NCI-H1930 (cell line): ENCODE results near the gene AUTS2.

Experiments
- DNase-seq, 2 experiments: peaks; one replicate each; lab custom pipeline; 2025; lab: John Stamatoyannopoulos, UW

AUTS2 gene

DNA sequence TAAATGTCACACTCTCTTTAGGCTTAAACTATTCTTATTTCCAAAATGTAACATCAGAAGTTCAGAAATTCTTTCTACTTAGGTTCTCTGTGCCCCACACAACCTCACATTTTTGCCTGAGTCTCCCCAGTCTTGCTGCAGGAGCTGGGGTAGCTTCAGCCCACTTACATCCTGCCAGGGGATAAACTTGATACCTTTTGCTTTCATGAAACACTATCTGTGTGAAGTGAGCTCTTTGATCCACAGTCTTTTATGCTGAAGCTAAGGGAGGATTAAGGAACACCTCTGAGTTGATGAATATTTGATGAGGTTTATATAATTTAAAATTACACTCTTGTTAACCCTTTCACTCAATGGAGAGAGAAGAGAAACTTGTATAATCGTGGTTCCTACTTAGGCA is 341.0 kb downstream of the AUTS2 start:
- DNase-seq: no peak

DNA sequence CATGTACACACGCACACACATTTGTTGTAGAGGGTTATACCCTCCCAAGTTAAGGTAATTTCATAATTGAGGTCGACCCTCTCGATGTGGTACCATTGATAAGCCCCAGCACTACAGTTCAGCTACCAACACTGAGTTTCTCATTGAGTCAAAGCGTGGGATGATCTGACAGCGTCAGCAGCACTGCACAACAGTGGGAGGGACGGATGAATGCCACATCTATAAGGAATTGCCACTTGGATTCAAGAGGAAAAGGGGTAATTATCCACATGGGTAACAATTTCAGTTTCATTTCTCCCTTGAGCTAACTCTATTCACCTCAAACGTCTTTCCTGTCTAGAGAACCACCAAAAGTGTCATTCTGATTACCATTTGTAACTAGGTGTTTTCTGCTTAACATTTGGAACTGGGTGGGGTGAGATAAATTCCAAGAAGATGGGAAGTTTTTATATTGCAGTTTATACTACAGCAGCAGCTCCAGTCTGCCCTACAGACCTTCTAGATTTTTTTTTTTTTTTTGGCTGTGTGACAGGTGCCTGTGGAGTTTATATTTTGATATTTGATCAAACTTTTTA is 342.9 kb downstream of the AUTS2 start:
- no peak for DNase-seq

DNA sequence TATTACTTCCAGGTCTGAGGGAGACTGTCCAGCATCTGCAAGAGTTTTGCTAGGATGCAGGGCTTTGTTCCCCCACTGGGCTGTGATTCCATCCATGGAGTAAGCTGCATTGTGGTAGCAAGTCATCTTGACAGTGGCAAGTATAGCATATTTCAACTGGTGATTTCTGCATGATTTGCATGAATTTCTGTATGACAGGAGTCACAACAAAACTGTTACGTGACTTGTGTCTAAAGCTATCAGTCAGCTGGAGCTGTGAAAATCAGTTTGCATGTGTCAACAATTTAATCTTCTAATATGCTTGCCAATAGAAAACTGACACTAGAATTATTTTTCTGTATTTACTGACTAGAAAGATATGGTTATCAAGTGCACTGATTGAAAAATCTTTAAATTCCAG is 344.3 kb downstream of the AUTS2 start:
- DNase-seq: no peak

DNA sequence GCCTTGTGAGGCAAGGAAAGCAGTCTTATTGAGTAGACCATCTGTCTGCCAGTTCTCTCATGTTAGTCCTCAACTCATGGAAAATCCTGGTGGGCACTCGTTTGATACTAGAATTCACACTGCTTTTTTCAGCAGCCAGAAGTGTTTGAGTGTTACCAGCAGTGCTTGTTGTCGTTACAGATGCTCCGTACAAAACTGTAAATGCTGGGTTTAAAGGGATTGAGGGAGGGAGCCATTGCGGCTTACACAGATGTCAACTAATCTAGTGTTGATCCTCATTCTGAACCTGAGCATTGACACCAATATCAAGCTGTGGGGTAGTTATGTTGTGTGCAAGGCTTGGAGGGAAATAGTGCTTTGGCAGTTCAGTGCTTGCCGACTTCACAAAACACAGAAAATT is 348.6 kb downstream of the AUTS2 start:
- DNase-seq: no peak

DNA sequence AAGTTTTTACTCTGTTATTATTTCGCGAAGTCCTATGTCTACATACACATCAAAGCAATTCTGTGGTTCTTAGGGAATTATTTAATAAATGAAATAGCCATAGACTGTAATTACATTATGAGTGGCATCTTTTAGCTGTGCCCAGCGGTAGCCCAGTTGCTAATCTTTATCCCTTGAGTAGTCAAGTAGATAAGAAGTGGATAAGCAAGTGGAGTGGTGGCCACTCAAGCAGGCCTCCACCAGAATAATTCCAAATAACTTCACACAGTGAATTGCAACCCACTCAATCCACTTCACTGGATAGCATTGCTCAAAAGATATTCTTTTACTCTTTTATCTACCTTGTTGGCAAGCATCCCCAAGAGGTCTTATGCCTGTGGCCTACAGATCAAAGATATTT is 349.7 kb downstream of the AUTS2 start:
- DNase-seq: no peak

DNA sequence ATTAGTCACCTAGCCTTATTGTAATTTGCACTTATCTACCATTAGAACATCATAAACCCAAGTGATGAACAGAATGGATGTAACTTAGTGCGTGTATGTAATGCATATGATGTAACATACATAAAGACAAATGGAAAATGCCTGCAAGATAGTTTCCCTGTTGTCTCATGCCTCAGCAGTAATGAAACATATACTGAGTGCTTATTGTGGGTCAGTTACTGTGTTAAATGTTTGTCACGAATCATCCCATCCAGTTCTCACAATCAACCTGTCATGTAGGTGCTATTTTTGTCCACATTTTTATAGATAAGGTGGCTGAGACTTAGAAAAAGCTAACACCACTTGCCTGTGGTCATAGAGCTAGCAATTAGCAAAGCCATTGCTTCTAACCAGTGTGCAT is 350.8 kb downstream of the AUTS2 start:
- DNase-seq: no peak

DNA sequence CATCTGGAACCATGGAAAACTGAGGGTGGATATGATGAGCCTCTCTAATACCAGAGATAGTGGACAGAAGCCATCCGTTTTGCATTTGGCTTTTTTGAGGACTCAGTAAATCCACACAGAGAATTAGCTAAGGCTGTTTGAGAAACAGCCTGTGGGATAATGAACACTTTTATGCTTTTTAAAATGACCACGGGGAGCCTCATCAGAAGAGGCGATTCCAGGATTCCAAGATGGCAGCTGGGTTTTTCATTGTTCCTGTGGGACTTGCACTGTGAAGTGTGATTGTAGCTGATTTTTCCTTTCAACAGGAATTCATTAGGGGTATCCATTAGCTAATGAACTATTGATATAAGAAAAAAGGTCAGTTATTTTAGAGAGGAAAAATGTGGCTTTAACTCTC is 353.2 kb downstream of the AUTS2 start:
- DNase-seq: peak; percentile 85 to 89

DNA sequence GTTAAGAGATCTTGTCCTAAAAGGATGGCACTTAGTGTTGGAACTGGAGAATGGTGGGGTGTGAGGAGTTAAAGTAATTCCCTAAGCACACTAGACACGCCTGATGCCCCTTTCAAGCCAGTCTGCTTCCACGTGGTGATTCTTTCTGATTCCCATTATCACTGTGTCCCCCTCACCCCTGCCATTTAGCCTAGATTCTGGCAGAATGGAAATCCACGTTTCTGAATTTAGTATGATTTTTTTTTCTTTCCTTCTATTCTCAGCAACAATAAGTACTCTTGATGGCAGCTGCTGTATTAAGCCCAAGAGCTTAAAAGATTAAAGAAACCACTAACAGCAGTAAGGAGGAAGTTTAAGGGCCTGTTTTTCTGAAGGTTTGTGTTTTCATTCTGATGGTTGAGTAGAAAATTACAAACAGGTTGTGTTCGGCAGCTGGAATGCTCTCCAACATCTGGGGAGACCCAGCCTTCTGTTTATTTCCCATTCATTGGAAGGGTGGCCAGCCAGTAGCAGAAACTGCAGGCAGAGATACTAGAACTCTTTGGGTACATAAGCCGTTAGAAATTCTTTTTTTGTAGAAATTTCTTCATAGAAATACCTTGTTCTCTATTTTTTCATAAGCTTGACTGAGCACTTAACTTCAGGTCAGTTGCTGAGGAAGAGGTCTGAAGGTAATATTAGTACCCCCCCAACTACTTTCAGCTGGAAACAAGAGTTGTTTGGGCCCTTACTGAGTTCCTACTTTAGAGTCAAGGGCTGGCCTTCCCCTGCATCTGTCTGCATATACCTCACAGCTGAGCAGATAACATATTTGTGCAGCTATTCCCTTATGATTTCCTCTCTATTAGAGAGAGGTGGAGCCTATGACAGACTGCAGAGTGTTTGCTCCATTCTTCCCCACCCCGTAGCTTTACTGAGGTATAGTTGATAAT is 355.1 kb downstream of the AUTS2 start:
- DNase-seq: no peak

DNA sequence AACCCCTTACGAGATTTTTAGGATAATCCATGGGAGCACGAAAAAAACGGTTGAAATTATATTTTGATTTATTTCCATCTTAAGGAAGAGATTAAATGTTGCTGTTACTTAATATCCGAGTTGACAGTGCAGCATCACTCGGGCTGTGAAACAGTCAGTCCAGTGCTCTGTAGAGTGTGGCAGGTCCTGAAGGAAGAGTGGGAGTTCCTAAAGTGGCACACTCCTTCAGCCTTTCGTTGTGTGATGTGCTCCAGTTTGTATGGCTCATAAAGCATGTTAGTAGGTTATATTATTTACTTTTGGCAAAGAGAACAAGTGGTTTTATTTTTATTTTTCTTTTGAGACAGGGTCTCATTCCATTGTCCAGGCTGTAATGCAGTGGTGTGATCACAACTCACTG is 358.3 kb downstream of the AUTS2 start:
- no peak for DNase-seq

DNA sequence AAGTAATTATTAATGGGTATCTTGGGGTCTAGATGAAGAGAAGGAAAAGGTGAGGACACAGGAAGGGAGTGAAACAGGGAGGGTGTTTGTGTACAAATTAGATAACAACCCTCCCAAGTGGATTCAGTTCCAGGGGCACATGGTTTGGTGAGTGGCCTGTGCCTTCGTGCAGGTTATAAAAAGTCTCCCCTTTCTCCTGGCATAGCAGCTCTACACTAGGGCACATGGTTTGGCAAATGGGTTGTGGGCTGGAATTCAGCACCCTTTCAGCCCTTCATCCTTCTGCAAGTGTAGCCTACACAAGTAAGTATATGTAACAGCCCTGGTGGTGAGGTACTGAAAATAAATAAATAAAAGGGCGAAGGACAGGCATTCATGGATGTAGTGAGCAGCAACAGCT is 359.4 kb downstream of the AUTS2 start:
- no peak for DNase-seq

DNA sequence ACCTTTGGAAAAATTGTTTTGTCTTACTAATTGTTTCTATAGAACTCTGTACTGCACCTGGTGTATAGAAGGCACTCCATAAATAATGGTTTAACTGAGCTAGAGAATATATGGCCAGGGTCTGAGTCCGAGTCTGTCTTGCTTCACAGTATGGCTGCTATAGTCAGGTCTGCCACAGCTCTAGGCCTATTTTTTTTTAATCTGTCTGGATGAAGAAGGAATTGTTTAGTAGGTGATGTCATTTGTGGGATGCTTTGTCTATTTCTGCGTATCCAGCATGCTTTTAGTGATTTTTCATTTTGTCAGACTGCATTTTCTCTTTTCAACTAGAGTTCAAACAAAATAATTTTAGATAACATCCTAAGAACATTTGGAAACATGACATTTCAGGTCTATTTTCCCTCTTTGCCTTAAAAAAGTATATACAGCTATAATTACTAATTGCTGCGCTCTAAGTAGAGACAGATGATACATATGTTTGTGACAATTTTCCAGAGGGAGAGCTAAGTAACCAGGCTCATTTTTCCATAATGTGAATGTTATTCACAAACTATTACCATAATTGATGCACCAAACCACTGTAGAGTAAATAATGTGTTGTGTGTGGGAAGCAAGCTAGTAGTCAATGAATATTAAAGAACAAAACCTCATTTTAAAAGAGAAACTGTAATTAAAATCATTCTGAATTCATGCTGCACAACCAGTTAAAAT is 361.7 kb downstream of the AUTS2 start:
- peak; percentile 72 to 76 for DNase-seq

DNA sequence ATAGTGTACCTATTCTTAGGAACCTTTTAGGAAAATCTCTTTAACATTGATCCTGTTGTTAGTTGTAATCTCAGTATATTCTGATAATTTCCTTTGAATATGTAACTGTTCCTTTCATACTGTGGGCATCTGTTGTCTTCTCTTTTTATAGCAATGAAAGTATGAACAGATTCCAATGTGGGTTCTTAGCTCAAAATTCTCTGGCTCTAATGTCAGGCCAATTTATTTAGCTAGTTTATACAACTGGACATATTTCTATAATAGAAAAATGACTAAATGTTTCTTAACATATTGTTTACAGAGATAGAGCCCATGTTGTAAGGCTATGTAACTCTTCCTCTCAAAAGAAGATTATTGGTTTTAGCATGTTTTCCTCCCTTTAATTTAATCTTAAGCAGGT is 363.2 kb downstream of the AUTS2 start:
- DNase-seq: no peak

DNA sequence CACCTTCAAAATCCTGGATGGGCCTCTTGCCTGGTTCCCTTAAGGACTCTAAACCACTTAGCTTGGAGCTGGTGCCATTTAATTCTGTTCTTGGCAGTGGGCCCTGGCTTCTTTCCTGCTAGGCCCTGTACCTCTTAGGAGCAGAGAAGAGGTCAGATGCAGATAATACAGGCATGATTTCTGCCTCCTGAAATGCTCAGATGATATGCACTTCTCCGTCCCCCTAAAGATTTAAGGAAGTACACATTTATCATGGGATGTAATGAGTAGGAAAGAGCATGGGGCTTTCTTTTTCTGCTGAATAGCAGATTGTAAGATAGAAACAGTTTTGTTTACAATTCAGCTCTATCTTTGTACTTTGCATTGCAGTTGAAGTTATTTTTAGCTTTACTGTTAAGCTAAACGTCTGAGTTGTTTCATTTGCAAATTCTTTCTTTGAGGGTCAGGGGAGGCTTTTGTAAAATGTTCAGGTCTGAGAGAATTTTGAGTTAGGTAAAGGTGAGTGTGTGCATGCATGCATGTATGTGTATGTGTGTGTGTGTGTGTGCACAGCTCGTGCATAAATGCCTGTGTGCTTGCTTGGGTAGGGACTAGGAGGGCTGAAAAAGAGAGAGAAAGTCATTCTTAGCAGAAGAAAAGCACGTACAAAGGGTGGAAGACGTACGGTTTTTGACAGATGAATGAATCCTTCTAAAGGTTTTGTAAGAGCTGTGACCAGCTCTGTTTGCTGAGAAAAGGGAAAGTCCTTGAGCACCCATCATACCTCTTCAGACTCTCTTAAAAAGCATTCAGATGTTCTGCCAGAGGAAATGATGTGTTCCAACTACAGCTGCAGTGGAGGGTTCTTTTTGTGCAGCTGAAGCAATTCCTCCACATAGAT is 364.2 kb downstream of the AUTS2 start:
- DNase-seq: no peak

DNA sequence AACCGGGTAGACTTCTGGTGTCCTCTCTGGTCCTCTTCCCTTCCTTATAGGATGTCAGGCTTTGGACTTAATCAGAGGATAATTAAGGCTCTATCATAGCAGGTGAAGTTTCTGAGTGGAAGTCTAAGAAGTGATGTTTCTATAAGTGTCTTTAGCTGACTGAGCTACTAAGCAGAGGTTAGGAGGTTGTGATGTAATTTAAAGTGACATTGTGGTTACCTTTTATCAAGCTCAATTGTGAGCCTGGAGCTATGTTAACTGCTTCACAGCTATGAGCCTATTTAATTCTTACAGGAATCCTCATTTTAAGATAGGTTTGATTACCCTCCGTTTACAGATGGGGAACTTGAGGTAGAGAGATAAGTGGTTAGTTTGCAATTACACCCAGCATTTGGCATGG is 365.1 kb downstream of the AUTS2 start:
- no peak for DNase-seq

DNA sequence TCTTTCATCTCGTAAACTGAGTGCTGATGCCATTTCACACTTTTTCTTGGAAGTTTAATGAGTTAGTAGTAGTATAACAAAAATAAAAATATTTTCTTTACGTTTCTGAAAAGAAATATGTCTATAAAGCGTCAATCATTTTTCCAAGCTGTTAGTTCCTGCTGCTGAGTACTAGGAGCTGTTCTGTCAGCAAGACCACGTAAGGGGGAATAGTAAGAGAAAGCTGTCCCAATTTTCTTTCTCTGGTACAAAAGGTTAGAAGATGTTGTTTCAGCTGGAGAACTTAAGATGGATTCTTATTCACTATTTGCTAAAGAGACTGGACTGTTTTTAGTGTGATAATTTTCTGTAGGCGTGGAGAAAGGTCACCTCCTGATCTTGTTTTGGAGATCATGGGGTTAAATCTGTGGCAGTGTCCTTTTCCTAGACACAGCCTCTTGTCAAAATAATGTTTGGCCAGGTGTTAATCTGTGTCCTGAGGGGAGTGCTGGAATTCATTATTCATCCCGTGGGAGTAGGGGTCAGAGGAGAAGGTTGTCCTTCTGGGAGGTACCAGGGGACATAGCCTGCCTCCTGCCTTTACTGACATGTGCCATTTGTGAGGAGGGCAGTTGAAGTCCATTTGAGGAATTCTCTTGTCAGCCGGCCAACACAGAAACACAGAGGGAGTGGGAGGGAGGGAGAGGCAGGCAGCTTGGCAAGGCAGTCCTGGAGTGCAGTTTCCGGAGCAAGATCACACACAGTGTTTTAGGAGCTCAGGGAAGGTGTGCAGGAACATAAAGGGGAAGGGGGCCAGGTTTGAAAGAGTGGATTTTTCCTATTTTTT is 368.7 kb downstream of the AUTS2 start:
- DNase-seq: no peak

DNA sequence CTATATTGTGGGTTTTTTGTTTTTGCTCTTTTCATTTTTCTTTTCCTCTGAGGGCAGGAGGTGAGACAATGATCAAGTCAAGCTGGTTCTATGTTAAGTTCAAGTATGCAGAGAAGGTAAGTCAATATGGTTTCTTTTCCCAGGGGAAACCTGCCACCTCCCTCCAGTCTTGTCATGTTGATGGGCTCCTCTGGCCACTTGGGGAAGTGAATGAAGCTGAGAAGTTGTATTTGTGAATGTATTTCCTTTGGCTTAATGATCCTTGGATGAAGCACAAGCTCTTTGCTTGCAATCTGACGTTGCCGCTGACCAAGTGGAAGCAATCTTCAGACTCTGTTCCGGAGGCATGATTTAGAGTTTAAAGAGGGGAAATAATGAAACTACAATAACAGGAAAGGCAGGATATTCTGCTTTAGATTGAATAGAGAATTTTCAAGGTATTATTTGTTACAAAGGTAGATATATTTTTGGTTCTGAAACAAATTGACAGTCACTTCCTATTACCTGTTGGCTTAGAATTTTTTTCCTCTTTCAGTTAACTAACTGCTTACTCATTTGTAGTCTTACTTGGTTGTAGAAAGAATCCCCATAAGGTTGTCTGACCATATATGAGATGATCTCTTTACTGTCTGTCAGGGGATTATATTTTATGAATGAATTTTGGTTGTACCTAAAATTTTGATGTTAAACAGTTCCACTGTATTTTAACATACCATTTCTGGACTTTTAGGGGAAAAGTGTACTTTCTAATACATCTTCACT is 369.6 kb downstream of the AUTS2 start:
- no peak for DNase-seq

DNA sequence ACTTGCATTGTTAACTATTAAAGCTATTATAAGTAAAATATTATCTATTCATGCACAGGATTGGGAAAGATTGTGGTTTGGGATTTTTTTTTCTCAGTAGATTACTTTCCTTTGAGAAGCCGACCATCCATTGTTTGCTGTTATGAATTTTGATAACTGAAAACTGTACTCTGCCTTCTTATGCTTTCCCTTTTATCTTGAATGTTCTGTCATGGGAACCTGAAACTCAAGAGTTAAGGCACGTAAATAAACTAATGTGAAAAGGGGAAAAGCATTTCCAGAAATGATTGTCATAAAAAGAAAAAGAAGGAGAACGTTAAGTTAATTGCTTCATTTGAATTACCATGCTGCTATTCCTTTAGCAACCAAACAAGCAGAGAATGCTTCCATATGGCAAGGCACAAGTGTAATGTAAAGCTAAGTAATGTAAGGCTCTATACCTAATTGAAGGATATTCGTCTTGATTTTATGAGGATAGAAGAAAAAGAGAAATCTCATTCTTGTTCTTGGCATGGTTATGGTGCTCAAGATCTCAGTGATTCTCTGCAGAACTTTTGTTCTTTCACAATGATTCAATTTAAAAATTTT is 370.8 kb downstream of the AUTS2 start:
- DNase-seq: no peak

DNA sequence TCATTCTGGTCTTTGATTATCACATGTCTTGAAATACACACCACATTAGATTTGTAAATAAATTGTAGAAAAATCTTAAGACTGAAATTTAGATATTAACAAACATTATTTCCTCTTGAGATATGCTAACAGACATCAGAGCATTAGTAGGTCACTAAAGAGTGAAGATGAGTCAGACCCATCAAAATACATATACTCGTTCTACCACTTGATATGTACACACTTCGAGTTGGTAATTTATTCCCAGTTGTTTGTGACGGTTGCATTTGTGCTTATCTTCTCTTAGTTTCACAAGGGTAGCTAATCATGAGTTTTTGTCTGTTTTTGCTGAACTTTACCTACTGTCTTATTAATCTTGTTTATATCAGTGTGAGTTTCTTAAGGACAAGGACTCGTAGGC is 383.4 kb downstream of the AUTS2 start:
- no peak for DNase-seq

DNA sequence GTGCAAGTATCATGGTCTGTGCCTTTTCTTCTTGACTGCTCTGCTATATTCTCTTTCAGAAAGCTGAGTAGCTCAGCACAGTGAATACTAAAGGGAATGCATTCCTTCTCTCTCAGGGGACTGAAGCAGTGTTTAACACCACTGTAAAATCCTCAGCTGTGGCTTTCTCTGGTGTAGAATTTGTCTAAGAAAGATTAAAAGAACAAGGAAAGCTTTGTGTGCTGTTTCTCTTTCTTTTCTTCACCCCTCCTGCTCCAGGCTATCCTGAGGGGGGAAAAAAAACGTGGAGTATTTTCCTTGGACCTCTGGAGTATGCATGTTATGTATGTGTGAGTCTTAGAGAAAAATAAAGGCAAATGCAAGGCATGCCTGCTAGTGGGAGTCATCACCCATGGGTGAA is 383.9 kb downstream of the AUTS2 start:
- DNase-seq: no peak

DNA sequence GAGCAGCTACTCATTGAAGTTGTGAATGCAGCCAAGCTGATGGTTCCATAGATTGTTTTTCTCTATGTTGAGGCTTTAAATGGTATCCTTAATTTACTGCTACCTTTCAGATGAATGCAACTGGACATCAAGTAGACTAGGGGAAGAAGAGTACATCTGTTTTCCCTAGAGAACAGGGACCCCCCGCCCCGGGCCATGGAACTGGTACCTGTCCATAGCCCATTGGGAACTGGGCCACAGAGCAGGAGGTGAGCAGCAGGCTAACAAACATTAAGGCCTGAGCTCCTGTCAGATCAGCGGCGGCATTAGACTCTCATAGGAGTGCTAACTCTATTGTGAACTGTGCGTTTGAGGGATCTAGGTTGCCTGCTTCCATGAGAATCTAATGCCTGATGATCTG is 391.3 kb downstream of the AUTS2 start:
- DNase-seq: no peak
